Adrenal gland (tissue), 12 donors: ENCODE data around the gene LYZL6. TPM values are rescaled to one million over a fixed set of nuclear protein-coding genes. Genes with fewer than 3 reads are reported as not detected.

Experiments
- DNase-seq, 7 donors: peaks; one replicate each; pipeline ENCODE4 v3.0.0-alpha.2; 2019 to 2020
- H3K27ac ChIP-seq, 5 donors: fragments of 200-600 bp; sonication (generic) in 4 of 5; 1 replicate in 3 of 5; 2 replicates in 2 of 5; pipeline versions ENCODE4 v1.5.1 to v1.8.0; 2016 to 2020; ENCODE audit warnings: mild to moderate bottlenecking in 1 of 5
- H3K27me3 ChIP-seq: fragments of 200-600 bp; 2 replicates; pipeline ENCODE4 v1.8.0; 2021
- H3K36me3 ChIP-seq, 2 donors: fragments of 200-600 bp; replicated peaks in 1 of 2; 1 replicate in 1 of 2; 2 replicates in 1 of 2; pipeline versions ENCODE4 v1.5.1 to v1.8.0; 2018 to 2022
- H3K4me1 ChIP-seq, 2 donors: fragments of 200-600 bp; replicated peaks in 1 of 2; 1 replicate in 1 of 2; 2 replicates in 1 of 2; pipeline versions ENCODE4 v1.5.1 to v1.8.0; 2018 to 2021
- H3K4me3 ChIP-seq, 4 donors: fragments of 200-600 bp; sonication (generic) in 3 of 4; one replicate each; pipeline ENCODE4 v1.5.1; 2016 to 2018
- H3K9me3 ChIP-seq, 3 donors: fragments of 200-600 bp; sonication (generic) in 1 of 3; replicated peaks in 1 of 3; 1 replicate in 2 of 3; 2 replicates in 1 of 3; pipeline versions ENCODE4 v1.5.1 to v1.8.0; 2016 to 2021
- POLR2A ChIP-seq, 2 donors: fragments of 450-650 bp; IDR thresholded peaks; one replicate each; pipeline ENCODE4 v1.6.1; 2017; ENCODE audit warnings: antibody characterized with exemption in 2 of 2, mild to moderate bottlenecking in 2 of 2, moderate library complexity in 1 of 2
- WGBS, 4 donors: extraction: QIAGEN DNeasy Blood & Tissue Kit in 2 of 4; methylation state at CpG; one replicate each; pipeline versions ENCODE4 v1.1.5 to v1.1.7; 2013 to 2017; 5-methylcytosine and 5-hydroxymethylcytosine counted together
- intact Hi-C, 2 donors: fragments of 100-400 bp; cut with DNase I; formaldehyde crosslinking; loops; one replicate each; pipeline versions ENCODE4 v1.14.1 to v1.15.0; 2022 to 2023
- polyA plus RNA-seq, 3 donors: library from polyadenylated mRNA; stranded (reverse); fragments of 200-250 nt in 2 of 3; fragments of 350-450 nt in 1 of 3; fragmentation: Illumina TruSeq in 1 of 3; extraction: RNeasy Lipid Tissue Mini Kit (QIAGEN cat#74804) in 1 of 3; gene quantifications; one replicate each; pipeline ENCODE4 v1.2.3, GENCODE V29; 2013 to 2014
- total RNA-seq, 9 donors: library from RNA; depleted of rRNA in 4 of 9; stranded (reverse); fragments of >200 nt in 4 of 9; fragments of 120-200 nt in 1 of 9; fragmentation: NEBNext Ultra II Directional in 1 of 9; extraction: Animal tissue kit (Norgen Biotek cat#: 25700) in 1 of 9; gene quantifications; one replicate each; pipeline versions ENCODE4 v1.1.0 to v1.2.4, GENCODE V29; 2013 to 2023
- TF ChIP-seq, protein P1 (sequence below), 6 experiments: fragments of 450-650 bp in 4 of 6; fragments of 200-600 bp in 2 of 6; sonication (generic) in 1 of 6; IDR thresholded peaks; 1 replicate in 5 of 6; 2 replicates in 1 of 6; pipeline versions ENCODE4 v1.5.1 to v1.8.0; 2016 to 2021; ENCODE audit warnings: antibody characterized with exemption in 6 of 6, mild to moderate bottlenecking in 2 of 6, moderate library complexity in 1 of 6
- donor health status: healthy with polysubstance abuse.
- donor health status: Bipolar disorder and iron deficiency.
- donor health status: DM: yes; HTN: yes; CAD: no.
- donor health status: DM: no; HTN: no; CAD: no.
- donor health status: DM: no; HTN: no; CAD: no.
- donor health status: DM: yes; HTN: yes; CAD: no.

The LYZL6 gene
- total and polyA plus RNA-seq, 12 donors, result not detected

DNA sequence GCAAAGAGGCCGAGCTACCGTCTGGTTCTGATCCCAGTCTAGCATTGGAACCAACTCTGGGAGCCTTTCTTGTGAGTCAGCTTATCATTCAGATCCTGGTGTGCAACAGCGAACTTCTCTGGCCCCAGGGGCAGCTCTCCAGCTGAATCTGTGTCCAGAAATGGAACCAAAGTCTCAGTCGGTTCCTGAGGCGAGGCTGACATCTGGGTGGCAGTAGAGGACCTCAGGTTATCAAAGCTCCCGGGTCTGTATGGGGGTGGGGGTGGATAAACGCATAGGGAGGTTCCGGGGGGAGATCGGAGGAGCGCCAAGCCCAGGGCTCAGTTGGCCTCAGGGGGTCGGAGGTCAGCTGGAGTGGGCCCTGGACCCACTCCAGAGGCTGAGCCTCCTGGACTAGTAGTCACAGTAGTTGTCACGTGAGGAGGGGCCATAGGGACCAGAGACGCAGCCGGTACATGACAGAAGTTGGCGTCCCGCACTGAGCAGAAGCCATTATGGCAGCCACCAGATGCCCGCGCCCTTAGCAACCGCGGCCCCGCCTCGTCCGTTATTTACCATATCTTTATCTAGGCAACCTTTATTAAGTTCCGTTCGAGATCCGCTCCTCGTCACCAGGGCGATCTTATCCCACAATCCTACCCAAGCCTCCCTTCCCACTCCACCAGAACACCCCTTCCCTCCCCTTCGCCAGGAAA is 25.8 kb downstream of the LYZL6 start:
- no peak overlapping the region for H3K4me3 ChIP-seq
- intact Hi-C loops, result no loop called here
- H3K4me1 ChIP-seq, result no peaks in the 10 kb centered on the region
- WGBS, 4 donors, result 94 to 97% (median 95%) methylated on average over 20 to 29 of the region's 29 CpGs
- no peak for TF ChIP-seq POLR2A (IDR thresholded peaks at IDR 0.05)
- TF ChIP-seq, protein P1, sequence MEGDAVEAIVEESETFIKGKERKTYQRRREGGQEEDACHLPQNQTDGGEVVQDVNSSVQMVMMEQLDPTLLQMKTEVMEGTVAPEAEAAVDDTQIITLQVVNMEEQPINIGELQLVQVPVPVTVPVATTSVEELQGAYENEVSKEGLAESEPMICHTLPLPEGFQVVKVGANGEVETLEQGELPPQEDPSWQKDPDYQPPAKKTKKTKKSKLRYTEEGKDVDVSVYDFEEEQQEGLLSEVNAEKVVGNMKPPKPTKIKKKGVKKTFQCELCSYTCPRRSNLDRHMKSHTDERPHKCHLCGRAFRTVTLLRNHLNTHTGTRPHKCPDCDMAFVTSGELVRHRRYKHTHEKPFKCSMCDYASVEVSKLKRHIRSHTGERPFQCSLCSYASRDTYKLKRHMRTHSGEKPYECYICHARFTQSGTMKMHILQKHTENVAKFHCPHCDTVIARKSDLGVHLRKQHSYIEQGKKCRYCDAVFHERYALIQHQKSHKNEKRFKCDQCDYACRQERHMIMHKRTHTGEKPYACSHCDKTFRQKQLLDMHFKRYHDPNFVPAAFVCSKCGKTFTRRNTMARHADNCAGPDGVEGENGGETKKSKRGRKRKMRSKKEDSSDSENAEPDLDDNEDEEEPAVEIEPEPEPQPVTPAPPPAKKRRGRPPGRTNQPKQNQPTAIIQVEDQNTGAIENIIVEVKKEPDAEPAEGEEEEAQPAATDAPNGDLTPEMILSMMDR (IDR thresholded peaks at IDR 0.05), result no peak
- H3K36me3 ChIP-seq, result no peaks in the 10 kb centered on the region
- no peak overlapping the region for H3K27ac ChIP-seq
- H3K27me3 ChIP-seq, result no peaks in the 10 kb centered on the region
- DNase-seq, result no peak
- no peaks in the 10 kb centered on the region for H3K9me3 ChIP-seq

DNA sequence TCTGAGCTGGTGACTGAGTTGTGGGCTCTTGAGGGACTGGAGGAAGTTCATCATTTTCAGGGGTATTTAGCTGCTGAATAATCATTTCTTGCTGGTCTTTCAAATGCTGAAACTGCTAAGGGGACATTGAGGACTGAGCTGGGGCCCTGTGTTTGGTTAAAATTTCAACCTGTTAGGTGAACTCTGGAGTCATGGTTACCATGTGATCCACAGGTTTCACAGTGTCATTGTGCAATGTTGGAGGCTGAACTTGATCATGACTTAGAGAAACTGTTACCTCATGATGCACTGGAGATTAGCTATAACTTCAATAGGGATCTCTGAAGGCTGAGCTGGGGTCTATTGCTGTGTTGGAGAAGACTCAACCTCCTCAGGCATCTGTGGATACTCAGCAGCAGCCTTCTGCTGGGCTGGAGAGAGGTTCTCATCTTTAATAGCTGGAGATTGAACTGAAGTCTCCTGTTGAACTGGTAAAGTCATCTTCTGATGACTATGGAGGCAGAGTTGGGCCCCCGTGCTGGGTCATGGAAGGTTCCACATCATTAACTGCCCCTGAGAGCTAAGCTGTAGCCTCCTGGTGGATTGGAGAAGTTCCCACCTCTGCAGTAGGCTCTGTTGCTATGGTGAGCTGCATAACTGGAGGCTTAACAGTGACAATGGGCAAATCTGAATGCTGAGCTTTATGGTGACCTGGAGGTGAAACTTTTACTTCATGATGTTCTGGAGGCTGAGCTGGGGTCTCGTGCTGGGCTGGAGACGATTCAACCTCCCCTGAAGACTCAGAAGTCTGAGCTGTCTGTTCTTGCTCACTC is 28.2 kb downstream of the LYZL6 start:
- no peak for TF ChIP-seq POLR2A (IDR thresholded peaks at IDR 0.05)
- TF ChIP-seq, protein P1 (IDR thresholded peaks at IDR 0.05), result no peak
- Histone ChIP-seq H3K27me3 (no peaks in the 10 kb centered on the region), H3K4me3 (no peak overlapping the region), H3K4me1 (no peaks in the 10 kb centered on the region), H3K36me3 (no peaks in the 10 kb centered on the region), H3K27ac (no peak overlapping the region), H3K9me3 (no peaks in the 10 kb centered on the region)
- no peak for DNase-seq
- 70 to 90% (median 78%) methylated on average over 2 to 3 of the region's 3 CpGs for WGBS, 4 donors
- intact Hi-C loops, result no loop called here

DNA sequence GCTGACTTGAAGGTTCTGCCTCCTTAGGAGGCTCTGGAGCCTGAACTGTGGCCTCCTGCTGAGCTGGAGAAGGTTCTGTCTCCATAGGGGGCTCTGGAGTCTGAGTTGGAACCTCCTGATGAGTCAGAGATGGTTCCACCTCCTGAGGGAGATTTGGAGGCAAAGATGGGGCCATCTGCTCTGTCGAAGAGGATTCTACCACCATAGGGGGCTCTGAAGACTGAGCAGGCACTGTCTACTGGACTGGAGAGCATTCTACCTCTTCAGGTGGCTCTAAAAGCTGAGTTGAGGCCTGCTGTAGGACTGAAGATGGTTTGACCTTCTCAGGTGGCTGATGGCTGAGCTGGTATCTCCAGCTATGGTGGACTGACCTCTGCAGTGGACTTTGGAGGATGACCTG is 29.2 kb downstream of the LYZL6 start:
- H3K4me1 ChIP-seq, result no peaks in the 10 kb centered on the region
- TF ChIP-seq POLR2A (IDR thresholded peaks at IDR 0.05), result no peak
- TF ChIP-seq, protein P1 (IDR thresholded peaks at IDR 0.05), result no peak
- H3K36me3 ChIP-seq, result no peaks in the 10 kb centered on the region
- no peaks in the 10 kb centered on the region for H3K9me3 ChIP-seq
- no peak overlapping the region for H3K4me3 ChIP-seq
- intact Hi-C loops, result no loop called here
- no peak overlapping the region for H3K27ac ChIP-seq
- no peaks in the 10 kb centered on the region for H3K27me3 ChIP-seq
- no peak for DNase-seq
- WGBS, 4 donors, result 95 to 100% (median 95%) methylated on average over 1 of the region's 1 CpG; no CpG with 5 or more reads in 1 of the 4 donors

DNA sequence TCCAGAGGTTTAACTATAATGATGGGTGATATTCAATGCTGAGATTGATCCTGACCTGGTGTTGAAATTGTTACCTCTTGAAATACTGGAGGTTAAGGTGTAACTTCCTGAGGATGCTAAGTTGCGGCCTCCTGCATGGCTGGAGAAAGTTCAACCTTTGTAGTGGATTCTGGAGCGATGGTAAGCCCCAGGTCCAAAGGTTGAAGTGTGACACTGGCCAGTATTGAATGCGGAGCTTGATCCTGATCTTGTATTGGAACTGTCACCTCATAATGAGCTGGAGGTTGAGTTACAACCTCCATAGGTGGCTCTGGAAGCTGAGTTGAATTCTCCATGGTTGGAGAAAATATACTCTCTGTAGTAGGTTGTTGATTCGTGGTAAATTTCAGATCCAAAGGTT is 29.9 kb downstream of the LYZL6 start:
- intact Hi-C loops, result no loop called here
- Histone ChIP-seq H3K4me3 (no peak overlapping the region), H3K27ac (no peak overlapping the region), H3K36me3 (no peaks in the 10 kb centered on the region), H3K9me3 (no peaks in the 10 kb centered on the region), H3K27me3 (no peaks in the 10 kb centered on the region), H3K4me1 (no peaks in the 10 kb centered on the region)
- DNase-seq, result no peak
- TF ChIP-seq, protein P1 (IDR thresholded peaks at IDR 0.05), result no peak
- TF ChIP-seq POLR2A (IDR thresholded peaks at IDR 0.05), result no peak
- WGBS, 4 donors, result 86 to 95% (median 88%) methylated on average over 4 of the region's 4 CpGs
